ENCODE measurements around the gene CTNNA3. TPM values are rescaled to one million over a fixed set of nuclear protein-coding genes. Genes with fewer than 3 reads are reported as not detected.

The CTNNA3 gene
- total RNA-seq, 1 experiment from 2014 or later = 0.85 TPM

DNA sequence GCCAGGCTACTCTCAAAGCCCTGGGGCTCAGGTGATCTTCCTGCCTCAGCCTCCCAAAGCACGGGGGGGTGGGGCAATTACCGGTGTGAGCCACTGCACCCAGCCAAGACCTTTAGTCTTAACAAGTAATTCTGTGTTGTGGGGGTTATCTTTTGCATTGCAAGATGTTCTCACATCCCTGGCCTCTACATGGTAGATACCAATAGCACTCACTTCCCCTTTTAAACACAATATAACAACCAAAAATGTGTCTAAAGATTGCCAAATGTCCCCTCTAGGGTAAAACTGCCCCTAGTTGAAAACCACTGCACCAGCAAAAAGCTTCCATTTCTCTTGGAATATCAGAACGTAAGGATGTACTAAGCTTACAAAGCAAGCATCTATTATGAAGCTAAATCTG, 225.0 kb downstream of the CTNNA3 start:
- DNase-seq (ENCODE audit: low read depth, low spot score) (no peak), ATAC-seq (no peak)
- no peak overlapping the region for H3K27ac ChIP-seq (ENCODE audit: low read length)
- in situ Hi-C loops (cut with HindIII; ENCODE audit: low pct_unique_long_range_greater_than_20kb, low sequenced_read_pairs) (no loop called here), intact Hi-C loops (cut with micrococcal nuclease; ENCODE audit: unreplicated experiment) (no loop called here)
- BruUV-seq (replicated peaks) = no TSS peak
- no peaks in the 10 kb centered on the region for H3K36me3 ChIP-seq (ENCODE audit: control insufficient read depth, insufficient read depth, low read length)
- H3K27me3 ChIP-seq (ENCODE audit: control insufficient read depth, insufficient read depth, low read length) = no peaks in the 10 kb centered on the region
- no peaks in the 10 kb centered on the region for H3K4me1 ChIP-seq (ENCODE audit: control insufficient read depth, insufficient read depth, low read length)
- TF ChIP-seq TCF7L2 (IDR thresholded peaks at IDR 0.05; ENCODE audit: low read depth, low read length) (no peak), POLR2AphosphoS5 (IDR thresholded peaks at IDR 0.05; ENCODE audit: low read depth, low read length) (no peak), SIN3A (IDR thresholded peaks at IDR 0.05; ENCODE audit: borderline replicate concordance, insufficient read depth, low read depth, low read length) (no peak)
- TF ChIP-seq, protein P1, sequence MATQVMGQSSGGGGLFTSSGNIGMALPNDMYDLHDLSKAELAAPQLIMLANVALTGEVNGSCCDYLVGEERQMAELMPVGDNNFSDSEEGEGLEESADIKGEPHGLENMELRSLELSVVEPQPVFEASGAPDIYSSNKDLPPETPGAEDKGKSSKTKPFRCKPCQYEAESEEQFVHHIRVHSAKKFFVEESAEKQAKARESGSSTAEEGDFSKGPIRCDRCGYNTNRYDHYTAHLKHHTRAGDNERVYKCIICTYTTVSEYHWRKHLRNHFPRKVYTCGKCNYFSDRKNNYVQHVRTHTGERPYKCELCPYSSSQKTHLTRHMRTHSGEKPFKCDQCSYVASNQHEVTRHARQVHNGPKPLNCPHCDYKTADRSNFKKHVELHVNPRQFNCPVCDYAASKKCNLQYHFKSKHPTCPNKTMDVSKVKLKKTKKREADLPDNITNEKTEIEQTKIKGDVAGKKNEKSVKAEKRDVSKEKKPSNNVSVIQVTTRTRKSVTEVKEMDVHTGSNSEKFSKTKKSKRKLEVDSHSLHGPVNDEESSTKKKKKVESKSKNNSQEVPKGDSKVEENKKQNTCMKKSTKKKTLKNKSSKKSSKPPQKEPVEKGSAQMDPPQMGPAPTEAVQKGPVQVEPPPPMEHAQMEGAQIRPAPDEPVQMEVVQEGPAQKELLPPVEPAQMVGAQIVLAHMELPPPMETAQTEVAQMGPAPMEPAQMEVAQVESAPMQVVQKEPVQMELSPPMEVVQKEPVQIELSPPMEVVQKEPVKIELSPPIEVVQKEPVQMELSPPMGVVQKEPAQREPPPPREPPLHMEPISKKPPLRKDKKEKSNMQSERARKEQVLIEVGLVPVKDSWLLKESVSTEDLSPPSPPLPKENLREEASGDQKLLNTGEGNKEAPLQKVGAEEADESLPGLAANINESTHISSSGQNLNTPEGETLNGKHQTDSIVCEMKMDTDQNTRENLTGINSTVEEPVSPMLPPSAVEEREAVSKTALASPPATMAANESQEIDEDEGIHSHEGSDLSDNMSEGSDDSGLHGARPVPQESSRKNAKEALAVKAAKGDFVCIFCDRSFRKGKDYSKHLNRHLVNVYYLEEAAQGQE (IDR thresholded peaks at IDR 0.05; ENCODE audit: insufficient read depth in 1 of 2, low read depth in 2 of 2, low read length in 1 of 2) = no peak
- TF ChIP-seq, protein P2, sequence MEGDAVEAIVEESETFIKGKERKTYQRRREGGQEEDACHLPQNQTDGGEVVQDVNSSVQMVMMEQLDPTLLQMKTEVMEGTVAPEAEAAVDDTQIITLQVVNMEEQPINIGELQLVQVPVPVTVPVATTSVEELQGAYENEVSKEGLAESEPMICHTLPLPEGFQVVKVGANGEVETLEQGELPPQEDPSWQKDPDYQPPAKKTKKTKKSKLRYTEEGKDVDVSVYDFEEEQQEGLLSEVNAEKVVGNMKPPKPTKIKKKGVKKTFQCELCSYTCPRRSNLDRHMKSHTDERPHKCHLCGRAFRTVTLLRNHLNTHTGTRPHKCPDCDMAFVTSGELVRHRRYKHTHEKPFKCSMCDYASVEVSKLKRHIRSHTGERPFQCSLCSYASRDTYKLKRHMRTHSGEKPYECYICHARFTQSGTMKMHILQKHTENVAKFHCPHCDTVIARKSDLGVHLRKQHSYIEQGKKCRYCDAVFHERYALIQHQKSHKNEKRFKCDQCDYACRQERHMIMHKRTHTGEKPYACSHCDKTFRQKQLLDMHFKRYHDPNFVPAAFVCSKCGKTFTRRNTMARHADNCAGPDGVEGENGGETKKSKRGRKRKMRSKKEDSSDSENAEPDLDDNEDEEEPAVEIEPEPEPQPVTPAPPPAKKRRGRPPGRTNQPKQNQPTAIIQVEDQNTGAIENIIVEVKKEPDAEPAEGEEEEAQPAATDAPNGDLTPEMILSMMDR (IDR thresholded peaks at IDR 0.05) = no peak
- no peaks in the 10 kb centered on the region for H3K9me3 ChIP-seq (ENCODE audit: control insufficient read depth, insufficient read depth, low read depth, low read length)
- ChIA-PET POLR2A (interaction anchor here (0.6 kb wide), 1 partner anchor 1186 kb away, joined by 4 read pairs; no protein-coding TSS in a partner anchor), CTCF (no interaction called here)
- H3K4me3 ChIP-seq (ENCODE audit: low read depth in 2 of 2, low read length in 2 of 2) = no peak overlapping the region

DNA sequence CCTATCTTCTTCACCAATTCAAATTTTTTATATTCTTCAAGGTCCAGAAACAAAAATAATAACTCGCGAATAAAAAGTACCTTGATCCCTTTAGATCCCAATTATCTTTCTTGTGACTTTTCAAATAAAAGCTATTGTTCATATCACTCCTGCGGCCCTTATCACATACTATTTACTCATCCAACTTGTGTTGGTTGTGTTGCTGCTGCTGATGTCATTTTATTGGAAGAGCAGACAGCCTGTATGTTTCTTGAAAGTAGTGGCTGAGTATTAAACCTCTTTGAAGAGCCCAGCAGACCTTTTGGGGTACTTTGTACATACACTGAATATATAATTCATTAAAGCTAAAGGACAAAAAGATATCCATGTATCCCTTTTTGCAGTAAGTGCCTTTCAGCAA, 231.7 kb downstream of the CTNNA3 start:
- H3K27me3 ChIP-seq (ENCODE audit: control insufficient read depth, insufficient read depth, low read length) = no peaks in the 10 kb centered on the region
- ATAC-seq (no peak), DNase-seq (ENCODE audit: low read depth, low spot score) (no peak)
- H3K9me3 ChIP-seq (ENCODE audit: control insufficient read depth, insufficient read depth, low read depth, low read length) = no peaks in the 10 kb centered on the region
- TF ChIP-seq POLR2AphosphoS5 (IDR thresholded peaks at IDR 0.05; ENCODE audit: low read depth, low read length) (no peak), TCF7L2 (IDR thresholded peaks at IDR 0.05; ENCODE audit: low read depth, low read length) (no peak), SIN3A (IDR thresholded peaks at IDR 0.05; ENCODE audit: borderline replicate concordance, insufficient read depth, low read depth, low read length) (no peak)
- TF ChIP-seq, protein P2 (IDR thresholded peaks at IDR 0.05) = no peak
- TF ChIP-seq, protein P1 (IDR thresholded peaks at IDR 0.05; ENCODE audit: insufficient read depth in 1 of 2, low read depth in 2 of 2, low read length in 1 of 2) = no peak
- POLR2A ChIA-PET = no interaction called here
- intact Hi-C loops (cut with micrococcal nuclease; ENCODE audit: unreplicated experiment) = no loop called here
- no peak overlapping the region for H3K27ac ChIP-seq (ENCODE audit: low read length)
- no peak overlapping the region for H3K4me3 ChIP-seq (ENCODE audit: low read depth in 2 of 2, low read length in 2 of 2)
- CTCF ChIA-PET = no interaction called here
- BruUV-seq (replicated peaks) = no TSS peak
- no peaks in the 10 kb centered on the region for H3K4me1 ChIP-seq (ENCODE audit: control insufficient read depth, insufficient read depth, low read length)
- in situ Hi-C loops (cut with HindIII; ENCODE audit: low pct_unique_long_range_greater_than_20kb, low sequenced_read_pairs) = no loop called here
- no peaks in the 10 kb centered on the region for H3K36me3 ChIP-seq (ENCODE audit: control insufficient read depth, insufficient read depth, low read length)
